Transverse colon (tissue), 4 donors: ENCODE results near the gene RACGAP1. TPM values are rescaled to one million over a fixed set of nuclear protein-coding genes. Genes with fewer than 3 reads are reported as not detected.
A peak's percentile ranks its signal among the peaks of the same experiment; 100 is the strongest.

Experiments
- DNase-seq: peaks from one replicate; pipeline ENCODE4 v3.0.0-alpha.2; 2019
- H3K27ac ChIP-seq, 4 donors: fragments of 200-600 bp; sonication (generic); 2 replicates each; pipeline ENCODE4 v1.5.1; 2016 to 2018; ENCODE audit warnings: inconsistent platforms in 4 of 4
- H3K27me3 ChIP-seq: fragments of 200-600 bp; sonication (generic); 2 replicates; pipeline ENCODE4 v1.5.1; 2017; ENCODE audit warnings: inconsistent platforms
- H3K36me3 ChIP-seq, 4 donors: fragments of 200-600 bp; sonication (generic); 2 replicates each; pipeline ENCODE4 v1.5.1; 2017 to 2019; ENCODE audit warnings: inconsistent platforms in 4 of 4
- H3K4me1 ChIP-seq, 4 donors: fragments of 200-600 bp; sonication (generic); 2 replicates each; pipeline ENCODE4 v1.5.1; 2017 to 2020; ENCODE audit warnings: inconsistent platforms in 4 of 4
- H3K4me3 ChIP-seq, 4 donors: fragments of 200-600 bp; sonication (generic); 1 replicate in 1 of 4; 2 replicates in 3 of 4; pipeline versions ENCODE4 v1.5.1 to v1.6.1; 2017 to 2019; ENCODE audit warnings: inconsistent platforms in 4 of 4
- H3K9me3 ChIP-seq, 2 donors: fragments of 200-600 bp; sonication (generic); 2 replicates each; pipeline ENCODE4 v1.5.1; 2017 to 2019; ENCODE audit warnings: inconsistent platforms in 2 of 2
- CTCF ChIP-seq, 5 experiments: fragments of 200-600 bp in 3 of 5; fragments of 450-650 bp in 2 of 5; sonication (generic) in 3 of 5; IDR thresholded peaks; 1 replicate in 2 of 5; 2 replicates in 3 of 5; pipeline ENCODE4 v1.5.1; 2016 to 2017; ENCODE audit warnings: antibody characterized with exemption in 5 of 5, inconsistent platforms in 3 of 5, mild to moderate bottlenecking in 2 of 5, moderate library complexity in 1 of 5
- EP300 ChIP-seq: sonication (generic); formaldehyde crosslinking; IDR thresholded peaks from one replicate; pipeline ENCODE4 v1.6.1; 2017; ENCODE audit warnings: antibody characterized with exemption, low read depth
- POLR2A ChIP-seq: fragments of 450-650 bp; IDR thresholded peaks from one replicate; pipeline ENCODE4 v1.6.1; 2016; ENCODE audit warnings: antibody characterized with exemption, mild to moderate bottlenecking, moderate library complexity
- POLR2AphosphoS5 ChIP-seq, 3 donors: sonication (generic); formaldehyde crosslinking; IDR thresholded peaks; one replicate each; pipeline ENCODE4 v1.6.1; 2016; ENCODE audit warnings: antibody characterized with exemption in 3 of 3
- WGBS, 2 donors: methylation state at CpG; one replicate each; pipeline ENCODE4 v1.1.5; 2018; ENCODE audit warnings: low coverage in 1 of 2; 5-methylcytosine and 5-hydroxymethylcytosine counted together
- in situ Hi-C, 4 donors: fragments of 200-750 bp; cut with MboI; loops; one replicate each; pipeline versions ENCODE4 v1.15.0 to v1.15.1; 2017; ENCODE audit warnings: low sequenced_read_pairs in 3 of 4, low pct_ligation_motif_present in 1 of 4, low pct_unique_long_range_greater_than_20kb in 1 of 4
- intact Hi-C: fragments of 100-400 bp; cut with DNase I; formaldehyde crosslinking; loops from one replicate; pipeline ENCODE4 v1.15.1; 2023; ENCODE audit warnings: low total_unique reads
- total RNA-seq, 4 donors: library from RNA; depleted of rRNA; stranded (reverse); fragments of >200 nt; gene quantifications; one replicate each; pipeline ENCODE4 v1.1.0, GENCODE V29; 2016

The RACGAP1 gene
- total RNA-seq, 4 donors from 2014 or later = 5.0 to 13.4 (median 9.3) TPM

GRCh38 chr12:49949866-49950265 lies 75.4 kb downstream of the RACGAP1 start:
- Histone ChIP-seq H3K36me3 (no peaks in the 10 kb centered on the region), H3K4me3 (no peak overlapping the region), H3K4me1 (peaks cover 0 to 13% (median 10%) of the 10 kb centered on the region in 4 donors), H3K9me3 (no peaks in the 10 kb centered on the region), H3K27ac (no peak overlapping the region), H3K27me3 (peaks cover 15% of the 10 kb centered on the region)
- intact Hi-C loops (no loop called here), in situ Hi-C loops (loop anchor here in 1 of 4 donors (25.0 kb wide), 1 partner anchor 237 kb away; no protein-coding TSS in a partner anchor)
- DNase-seq = no peak
- TF ChIP-seq POLR2AphosphoS5 (IDR thresholded peaks at IDR 0.05) = no peak
- TF ChIP-seq CTCF (IDR thresholded peaks at IDR 0.05) = no peak
- TF ChIP-seq EP300 = no peak
- TF ChIP-seq POLR2A = no peak
- 89% methylated on average over 3 of the region's 3 CpGs; no CpG with 5 or more reads in 1 of the 2 donors for WGBS, 2 donors

GRCh38 chr12:49948866-49949845 lies 76.1 kb downstream of the RACGAP1 start:
- Histone ChIP-seq H3K27ac (no peak overlapping the region), H3K4me1 (peaks cover 0 to 13% (median 10%) of the 10 kb centered on the region in 4 donors), H3K9me3 (no peaks in the 10 kb centered on the region), H3K27me3 (peaks cover 8% of the 10 kb centered on the region), H3K4me3 (no peak overlapping the region), H3K36me3 (no peaks in the 10 kb centered on the region)
- intact Hi-C loops = no loop called here
- TF ChIP-seq POLR2AphosphoS5 (IDR thresholded peaks at IDR 0.05) (no peak), CTCF (IDR thresholded peaks at IDR 0.05) (no peak), POLR2A (no peak)
- WGBS, 2 donors = 78 to 89% methylated on average over 5 to 13 of the region's 13 CpGs
- in situ Hi-C loops = no loop called here
- DNase-seq = no peak

- Histone ChIP-seq H3K4me1 (peaks cover 0 to 17% (median 10%) of the 10 kb centered on the region in 4 donors), H3K9me3 (no peaks in the 10 kb centered on the region), H3K4me3 (no peak overlapping the region), H3K27me3 (no peaks in the 10 kb centered on the region), H3K36me3 (no peaks in the 10 kb centered on the region), H3K27ac (no peak overlapping the region)
- WGBS, 2 donors = 61% methylated on average over 7 of the region's 7 CpGs; no CpG with 5 or more reads in 1 of the 2 donors
- intact Hi-C loops = no loop called here
- TF ChIP-seq POLR2A (no peak), POLR2AphosphoS5 (IDR thresholded peaks at IDR 0.05) (no peak), EP300 (no peak), CTCF (IDR thresholded peaks at IDR 0.05) (no peak)
- in situ Hi-C loops = no loop called here
- no peak for DNase-seq
Measured at GRCh38 chr12:49947593-49948226, 77.6 kb downstream of the RACGAP1 start.

DNA sequence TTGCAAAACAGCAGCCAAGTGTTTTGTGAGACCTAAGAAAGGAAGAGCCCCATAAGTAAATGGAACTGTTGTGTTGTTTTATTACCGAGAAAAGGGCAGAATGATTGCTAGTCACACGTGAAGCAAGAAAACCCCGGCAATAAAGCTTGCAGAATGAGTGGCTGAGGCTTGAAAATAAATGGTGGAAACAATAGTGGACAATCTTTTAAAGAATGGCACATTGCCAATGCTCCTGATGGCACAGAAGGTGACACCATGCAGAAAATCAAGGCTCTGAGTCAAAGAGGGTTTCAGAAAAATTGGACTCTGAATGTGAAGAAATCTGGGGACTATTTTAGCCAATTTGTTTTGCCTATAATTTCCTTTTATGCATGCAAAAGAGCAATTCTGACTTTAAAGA lies 78.8 kb downstream of the RACGAP1 start:
- TF ChIP-seq POLR2A = no peak
- no peak for TF ChIP-seq POLR2AphosphoS5 (IDR thresholded peaks at IDR 0.05)
- TF ChIP-seq EP300 = no peak
- no peak for TF ChIP-seq CTCF (IDR thresholded peaks at IDR 0.05)
- WGBS, 2 donors = 56 to 63% methylated on average over 3 of the region's 3 CpGs
- H3K27me3 ChIP-seq = no peaks in the 10 kb centered on the region
- H3K4me3 ChIP-seq = no peak overlapping the region
- intact Hi-C loops = no loop called here
- H3K27ac ChIP-seq = peak overlapping the region in 3 of 4 donors; percentile 14 to 64 (median 38)
- H3K36me3 ChIP-seq = no peaks in the 10 kb centered on the region
- in situ Hi-C loops = no loop called here
- H3K9me3 ChIP-seq = no peaks in the 10 kb centered on the region
- no peak for DNase-seq
- H3K4me1 ChIP-seq = peaks cover 0 to 17% (median 10%) of the 10 kb centered on the region in 4 donors
